Activated naive CD4-positive, alpha-beta T cell treated with Interleukin-2 at 50 U/mL for 16 hours (primary cell): ENCODE results near the gene RIPPLY3.

Experiments used
- DNase-seq: peaks from one replicate; pipeline ENCODE4 v3.0.0-alpha.2; 2020

Gene RIPPLY3

GRCh38 chr21:37064841-37065240 is 58.3 kb downstream of the RIPPLY3 start:
- DNase-seq, result no peak

- DNase-seq, result no peak
These were observed 59.2 kb downstream of the RIPPLY3 start for GRCh38 chr21:37065561-37066177.
